Thymus (tissue), 11 donors: ENCODE measurements around the gene LCN15. TPM values are rescaled to one million over a fixed set of nuclear protein-coding genes. Genes with fewer than 3 reads are reported as not detected.
"Not testable (repeated sequence)": the region's sequence is repeated elsewhere in the genome, so short reads cannot be mapped to it uniquely, and the experiment has no call there.

ENCODE experiments used
- DNase-seq, 9 donors: peaks; one replicate each; pipeline ENCODE4 v3.0.0-alpha.2; 2013; ENCODE audit warnings: low spot score in 9 of 9, low read depth in 6 of 9, missing footprints in 1 of 9
- H3K27ac ChIP-seq, 2 donors: one replicate each; pipeline ENCODE4 v1.5.1; 2013; ENCODE audit warnings: control low read depth in 1 of 2, low read depth in 1 of 2, low read length in 1 of 2, mild to moderate bottlenecking in 1 of 2, moderate library complexity in 1 of 2
- H3K27me3 ChIP-seq, 2 donors: one replicate each; pipeline ENCODE4 v1.5.1; 2013; ENCODE audit warnings: low read length in 1 of 2; ENCODE audit not compliant: control insufficient read depth in 2 of 2, insufficient read depth in 1 of 2
- H3K36me3 ChIP-seq, 2 donors: one replicate each; pipeline ENCODE4 v1.5.1; 2013; ENCODE audit warnings: low read length in 1 of 2, mild to moderate bottlenecking in 1 of 2, moderate library complexity in 1 of 2; ENCODE audit not compliant: control insufficient read depth in 2 of 2, insufficient read depth in 2 of 2
- H3K4me1 ChIP-seq, 2 donors: one replicate each; pipeline ENCODE4 v1.5.1; 2013; ENCODE audit warnings: low read length in 2 of 2; ENCODE audit not compliant: control insufficient read depth in 2 of 2, insufficient read depth in 2 of 2
- H3K4me3 ChIP-seq, 2 donors: one replicate each; pipeline ENCODE4 v1.5.1; 2013; ENCODE audit warnings: low read length in 2 of 2, control low read depth in 1 of 2, mild to moderate bottlenecking in 1 of 2
- H3K9me3 ChIP-seq, 2 donors: one replicate each; pipeline ENCODE4 v1.5.1; 2013; ENCODE audit warnings: low read length in 1 of 2, mild to moderate bottlenecking in 1 of 2; ENCODE audit not compliant: control insufficient read depth in 2 of 2, insufficient read depth in 1 of 2
- WGBS: extraction: QIAGEN DNeasy Blood & Tissue Kit; methylation state at CpG from one replicate; pipeline ENCODE4 v1.1.7; 2013; 5-methylcytosine and 5-hydroxymethylcytosine counted together
- polyA plus RNA-seq: library from polyadenylated mRNA; stranded (reverse); fragments of 200-250 nt; gene quantifications from one replicate; pipeline ENCODE4 v1.2.3, GENCODE V29; 2013
- total RNA-seq: library from RNA; stranded (reverse); fragments of 120-200 nt; gene quantifications from one replicate; pipeline ENCODE4 v1.2.4, GENCODE V29; 2013
- donor health status: healthy.

LCN15 gene
- total and polyA plus RNA-seq, 2 donors: 0.05 to 0.43 TPM

DNA sequence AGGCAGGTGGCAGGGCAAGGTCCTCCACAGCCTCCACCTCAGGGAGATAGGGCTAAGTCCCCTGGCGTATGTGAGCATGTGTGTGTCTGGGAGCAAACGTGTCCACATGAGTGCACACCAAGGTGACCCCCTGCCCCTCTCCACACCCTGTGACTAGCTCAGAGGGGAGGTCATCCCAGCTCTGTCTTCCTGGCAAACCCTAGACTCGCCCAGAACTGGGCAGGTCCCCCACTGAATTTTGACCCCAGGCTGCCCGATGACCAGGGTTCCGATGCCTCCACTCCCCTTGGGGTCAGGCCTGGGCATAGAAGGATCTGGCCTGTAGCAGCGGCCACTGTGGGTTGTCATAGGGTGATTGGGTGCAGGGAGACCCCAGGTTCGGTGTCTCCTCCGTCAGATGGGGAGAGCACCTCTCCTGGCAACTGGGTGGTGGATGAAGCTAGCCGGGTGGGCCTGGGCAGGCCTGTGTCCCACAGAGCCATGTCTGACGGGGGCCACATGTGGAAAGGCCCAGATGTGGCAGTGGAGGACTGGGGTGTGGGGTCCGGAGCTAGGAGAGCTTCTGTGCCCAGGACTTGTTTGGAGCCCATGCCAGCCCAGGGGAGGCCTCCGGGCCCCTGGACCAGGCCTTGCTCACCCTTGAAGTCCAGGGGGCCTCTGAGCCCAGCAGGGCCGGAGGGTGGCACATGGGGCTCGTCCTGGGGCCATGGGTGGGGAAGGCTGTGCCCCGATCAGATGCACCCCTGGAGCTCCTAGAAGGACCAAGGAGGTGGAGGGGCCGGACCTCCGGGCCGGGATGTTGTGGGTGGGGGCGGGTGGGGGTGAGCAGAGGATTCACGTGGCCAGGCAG lies 45.7 kb downstream of the LCN15 start:
- Histone ChIP-seq H3K4me3 (no peak overlapping the region), H3K9me3 (no peaks in the 10 kb centered on the region), H3K27me3 (peaks cover under 1 to 10% of the 10 kb centered on the region in 2 donors), H3K36me3 (peaks cover 25 to 29% of the 10 kb centered on the region in 2 donors), H3K27ac (no peak overlapping the region), H3K4me1 (peaks cover 0 to 5% of the 10 kb centered on the region in 2 donors)
- WGBS: 81% methylated on average over 20 of the region's 20 CpGs
- DNase-seq: no peak

DNA sequence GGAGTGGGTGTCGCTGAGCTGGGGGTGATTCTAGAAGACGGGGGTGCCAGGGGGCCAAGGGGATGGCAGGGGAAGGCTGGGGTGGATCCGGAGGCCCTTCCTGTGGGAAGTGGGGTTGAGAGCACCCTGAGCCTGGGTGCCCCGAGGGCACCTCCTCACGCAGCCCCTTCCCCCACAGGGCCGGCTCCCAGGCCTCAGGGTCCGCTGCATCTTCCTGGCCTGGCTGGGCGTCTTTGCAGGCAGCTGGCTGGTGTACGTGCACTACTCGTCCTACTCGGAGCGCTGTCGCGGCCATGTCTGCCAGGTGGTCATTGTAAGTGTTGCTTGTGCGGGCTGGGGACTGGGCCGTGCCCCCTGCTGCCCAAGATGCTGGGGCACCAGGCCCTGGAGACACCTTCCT lies 46.9 kb downstream of the LCN15 start:
- Histone ChIP-seq H3K9me3 (no peaks in the 10 kb centered on the region), H3K4me1 (peaks cover 3 to 13% of the 10 kb centered on the region in 2 donors), H3K4me3 (no peak overlapping the region), H3K27ac (no peak overlapping the region), H3K36me3 (peaks cover 17% of the 10 kb centered on the region in 2 donors), H3K27me3 (peaks cover 12 to 20% of the 10 kb centered on the region in 2 donors)
- DNase-seq: no peak
- 96% methylated on average over 16 of the region's 16 CpGs for WGBS

DNA sequence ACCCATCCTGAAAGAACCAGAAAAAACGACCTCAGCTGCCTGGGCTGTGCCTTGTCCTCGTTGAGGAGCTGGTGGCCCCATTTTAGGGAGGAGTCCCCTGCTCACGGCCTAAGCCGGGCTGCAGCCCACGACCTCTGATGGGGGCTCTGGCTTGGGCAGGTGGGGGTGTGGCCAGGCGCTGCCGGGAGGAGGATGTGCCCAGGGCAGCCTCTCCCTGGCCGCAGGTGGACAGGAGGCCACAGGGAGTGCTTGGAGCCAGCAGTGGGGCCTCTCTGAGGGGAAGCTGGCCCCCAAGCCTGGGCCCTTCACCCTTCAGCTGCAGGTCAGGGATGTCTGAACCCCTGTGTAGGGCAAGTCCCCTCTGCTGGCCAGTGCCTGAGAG lies 49.4 kb downstream of the LCN15 start:
- no peak for DNase-seq
- 73% methylated on average over 8 of the region's 8 CpGs for WGBS
- peaks cover 20 to 37% of the 10 kb centered on the region in 2 donors for H3K27me3 ChIP-seq
- H3K4me1 ChIP-seq: peaks cover 6 to 19% of the 10 kb centered on the region in 2 donors
- no peak overlapping the region for H3K27ac ChIP-seq
- no peak overlapping the region for H3K4me3 ChIP-seq
- H3K36me3 ChIP-seq: no peaks in the 10 kb centered on the region
- no peaks in the 10 kb centered on the region for H3K9me3 ChIP-seq

DNA sequence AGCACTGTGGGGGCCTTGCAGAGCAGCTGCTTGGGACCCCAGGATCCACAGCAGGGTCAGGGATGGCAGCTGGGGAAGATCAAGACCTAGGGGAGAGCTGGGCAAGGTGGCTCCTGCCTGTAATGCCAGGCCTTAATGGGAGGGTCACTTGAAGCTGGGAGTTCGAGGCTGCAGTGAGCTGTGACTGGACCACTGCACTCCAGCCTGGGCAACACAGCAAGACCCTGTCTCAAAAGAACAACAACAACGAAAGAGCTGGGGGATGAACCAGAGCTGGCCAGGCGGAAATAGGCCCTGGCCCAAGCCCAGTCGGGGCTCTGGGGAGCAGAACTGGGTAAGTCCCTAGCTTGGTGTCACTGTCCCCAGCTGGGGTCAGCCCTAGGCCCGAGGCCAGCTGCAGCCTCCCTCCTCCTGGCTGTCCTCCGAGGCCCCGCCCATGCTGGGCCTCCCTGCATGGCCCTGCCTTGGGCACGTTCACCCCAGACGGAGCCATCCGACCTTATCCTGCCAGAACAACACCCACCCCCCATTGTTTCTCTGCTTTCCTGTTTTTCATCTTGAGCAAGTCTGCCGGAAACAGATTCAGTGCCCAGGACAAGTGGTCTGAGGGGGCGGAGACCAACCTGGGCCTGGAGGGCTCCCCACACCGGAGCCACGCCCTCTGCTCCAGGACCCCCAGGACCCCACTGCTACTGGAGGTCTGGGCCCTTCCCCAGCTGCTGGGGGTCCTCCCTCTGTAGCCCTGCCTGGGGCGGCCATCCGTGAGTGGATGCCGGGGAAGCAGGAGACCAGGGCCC lies 50.0 kb downstream of the LCN15 start:
- Histone ChIP-seq H3K27ac (peak overlapping the region in 1 of 2 donors; percentile 32), H3K9me3 (no peaks in the 10 kb centered on the region), H3K4me3 (no peak overlapping the region), H3K4me1 (peaks cover 6 to 19% of the 10 kb centered on the region in 2 donors), H3K36me3 (no peaks in the 10 kb centered on the region), H3K27me3 (peaks cover 20 to 40% of the 10 kb centered on the region in 2 donors)
- 76% methylated on average over 17 of the region's 17 CpGs for WGBS
- no peak for DNase-seq

DNA sequence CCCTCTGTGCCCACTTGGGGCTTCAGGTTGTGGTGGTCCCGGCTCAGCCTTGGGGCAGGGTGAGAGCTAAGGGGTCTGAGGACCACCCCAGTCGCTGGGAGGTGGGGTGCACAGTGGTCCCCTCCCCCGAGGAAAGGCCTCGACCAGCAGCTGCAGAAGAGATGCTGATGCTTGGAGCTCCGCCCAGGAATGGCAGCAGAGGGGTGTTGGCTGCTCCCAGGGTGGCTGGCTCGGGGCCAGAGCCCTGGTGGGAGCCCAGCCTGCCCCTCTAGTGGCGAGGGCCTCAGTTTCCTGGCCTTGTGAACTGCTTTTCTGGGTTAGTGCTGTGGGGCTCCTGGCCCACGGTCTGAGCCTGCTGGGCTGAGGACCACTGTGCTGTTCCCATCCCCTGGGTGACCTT lies 50.8 kb downstream of the LCN15 start:
- Histone ChIP-seq H3K27me3 (peaks cover 20 to 40% of the 10 kb centered on the region in 2 donors), H3K4me3 (no peak overlapping the region)
- no peak for DNase-seq

DNA sequence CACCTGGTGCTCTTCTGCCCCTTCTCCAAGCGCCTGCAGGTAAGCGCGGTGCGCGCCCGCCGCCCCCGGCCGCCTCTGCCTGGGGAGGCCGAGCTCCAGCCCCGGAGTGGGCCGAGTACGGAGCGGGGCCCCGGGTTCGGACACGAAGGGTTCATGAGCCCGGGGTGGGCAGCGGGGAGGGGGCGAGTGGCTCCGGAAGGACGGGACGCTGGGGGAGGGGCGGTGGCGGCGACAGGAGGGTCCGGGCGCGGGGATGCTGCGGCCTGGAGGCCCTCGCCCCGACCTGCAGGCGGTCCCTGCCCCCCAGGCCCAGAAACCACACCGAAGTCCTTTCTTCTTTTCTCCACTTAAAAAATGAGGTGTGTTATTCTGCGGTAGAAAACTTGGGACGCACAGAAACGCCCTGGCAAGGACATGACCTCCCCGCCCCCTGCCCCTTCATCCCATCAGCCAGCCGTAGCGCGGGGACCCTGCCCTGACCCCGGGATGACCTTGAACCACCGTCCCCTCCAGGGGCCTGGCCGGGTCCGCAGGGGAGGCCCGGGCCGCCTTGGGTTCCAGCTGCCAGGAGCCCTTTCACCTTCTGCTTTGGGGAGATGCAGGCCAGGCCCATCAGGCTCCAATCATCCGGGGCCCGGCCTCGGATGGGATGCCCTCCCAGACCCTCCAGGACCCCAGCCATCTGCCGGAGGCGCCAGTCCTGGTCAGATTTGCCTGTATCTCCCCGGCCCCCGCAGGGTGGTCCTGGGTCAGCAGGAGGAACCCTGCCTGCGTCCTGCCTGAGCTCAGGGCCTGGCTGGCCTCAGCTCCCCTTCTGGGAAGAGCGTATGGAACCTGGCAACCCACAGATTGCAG lies 51.4 kb downstream of the LCN15 start:
- WGBS: 7% methylated on average over 56 of the region's 56 CpGs
- Histone ChIP-seq H3K27ac (no peak overlapping the region), H3K4me3 (peak overlapping the region; percentile 25 to 64), H3K9me3 (no peaks in the 10 kb centered on the region), H3K4me1 (peaks cover 6 to 19% of the 10 kb centered on the region in 2 donors), H3K36me3 (no peaks in the 10 kb centered on the region), H3K27me3 (peaks cover 20 to 40% of the 10 kb centered on the region in 2 donors)
- no peak for DNase-seq

More for the DNA sequence above, 50.8 kb downstream of the LCN15 start:
- Histone ChIP-seq H3K36me3 (no peaks in the 10 kb centered on the region), H3K9me3 (no peaks in the 10 kb centered on the region), H3K4me1 (peaks cover 6 to 19% of the 10 kb centered on the region in 2 donors), H3K27ac (no peak overlapping the region)
- WGBS: 46% methylated on average over 8 of the region's 8 CpGs

DNA sequence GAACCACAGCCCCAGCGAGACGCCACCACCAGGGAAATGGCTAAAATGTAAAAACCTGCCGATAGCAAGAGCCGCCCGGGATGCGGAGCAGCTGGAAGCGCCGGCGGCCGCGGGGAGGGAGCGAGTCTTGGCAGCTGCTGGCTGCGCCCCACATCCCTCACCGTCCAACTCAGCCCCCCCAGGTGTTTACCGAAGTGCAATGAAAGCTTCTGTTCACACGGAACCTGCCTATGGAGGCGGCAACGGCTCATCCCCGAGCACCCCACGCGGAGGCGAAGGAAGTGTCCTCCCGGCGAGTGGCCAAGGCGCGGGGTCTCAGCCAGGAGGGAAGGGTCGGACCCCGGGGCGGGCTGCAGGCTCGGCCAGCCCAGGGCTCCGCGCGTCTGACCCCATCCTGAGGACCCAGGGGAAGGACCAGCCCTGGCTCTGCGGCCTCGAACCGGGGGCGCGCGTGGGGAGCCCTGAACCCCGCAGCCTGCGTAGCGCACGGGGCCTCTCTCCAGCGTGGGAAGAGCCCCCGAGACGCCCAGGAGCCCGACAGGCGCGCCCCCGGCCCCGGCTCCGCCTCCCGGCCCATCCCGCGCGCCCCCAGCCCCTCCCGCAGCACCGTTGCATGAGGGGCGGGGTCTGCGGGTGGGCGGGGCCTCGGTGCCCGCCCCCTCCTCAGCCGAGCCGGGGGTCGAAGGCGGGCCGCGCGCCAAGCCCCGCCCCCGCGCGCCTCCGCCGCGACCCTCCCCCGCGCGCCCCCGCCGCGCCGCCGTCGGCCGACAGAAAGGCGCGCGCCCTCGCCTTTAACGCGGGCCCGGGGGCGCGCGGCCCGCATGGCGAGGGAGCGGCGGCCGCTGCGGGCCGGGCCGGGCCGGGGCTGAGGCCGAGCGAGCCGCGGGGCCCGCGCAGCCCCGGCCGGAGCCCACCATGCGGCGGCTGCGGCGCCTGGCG lies 52.3 kb downstream of the LCN15 start, which contains the start of gene DIPK1B:
Gene DIPK1B (plus strand): TSS at position 822 of the 939 bp plus-strand sequence. CDS start 94 bp downstream, at position 916.
- Histone ChIP-seq H3K27ac (no peak within 1 kb of the TSS), H3K36me3 (no peaks in the 10 kb centered on the region), H3K27me3 (peaks cover 20 to 40% of the 10 kb centered on the region in 2 donors), H3K9me3 (no peaks in the 10 kb centered on the region), H3K4me1 (peaks cover 6 to 19% of the 10 kb centered on the region in 2 donors), H3K4me3 (peak within 1 kb of the TSS; percentile 31 to 64)
- DNase-seq: peak in 3 of 9 donors; percentile 54 to 68 (median 55)
- WGBS: under 1% methylated on average over 119 of the region's 119 CpGs

DNA sequence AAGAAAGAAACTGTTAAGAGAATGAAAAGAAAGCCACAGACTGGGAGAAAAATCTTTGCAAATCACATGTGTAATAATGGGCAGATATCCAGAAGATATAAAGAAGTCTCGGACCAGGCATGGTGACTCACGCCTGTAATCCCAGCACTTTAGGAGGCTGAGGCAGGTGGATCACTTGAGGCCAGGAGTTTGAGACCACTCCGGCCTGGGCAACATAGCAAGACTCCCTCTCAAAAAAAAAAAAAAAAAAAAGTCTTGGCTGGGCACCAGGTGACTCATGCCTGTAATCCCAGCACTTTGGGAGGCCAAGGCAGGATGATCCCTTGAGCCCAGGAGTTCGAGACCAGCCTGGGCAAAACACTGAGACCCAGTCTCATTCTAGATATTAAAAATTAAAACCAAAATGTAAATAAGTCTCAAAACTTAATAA lies 53.1 kb downstream of the LCN15 start:
- H3K27ac ChIP-seq, DNase-seq, H3K9me3 ChIP-seq, H3K4me3 ChIP-seq, H3K36me3 ChIP-seq: not testable (repeated sequence)
- peaks cover 6 to 19% of the 10 kb centered on the region in 2 donors for H3K4me1 ChIP-seq
- H3K27me3 ChIP-seq: peaks cover 20 to 40% of the 10 kb centered on the region in 2 donors
- WGBS: 92% methylated on average over 4 of the region's 4 CpGs
